ENCODE results near the gene SOWAHB. TPM values are rescaled to one million over a fixed set of nuclear protein-coding genes. Genes with fewer than 3 reads are reported as not detected.

SOWAHB gene
- total RNA-seq, 2 experiments from 2014 or later = not detected

GRCh38 chr4:76867880-76868655 is 29.9 kb downstream of the SOWAHB start:
- peak; percentile 9 for DNase-seq
- Mint-ChIP-seq H3K27me3 (peaks cover 2% of the 10 kb centered on the region), H3K4me3 (no peak overlapping the region), H3K9me3 (no peaks in the 10 kb centered on the region), H3K36me3 (no peaks in the 10 kb centered on the region), H3K27ac (no peak overlapping the region), H3K4me1 (ENCODE audit: low read depth) (peaks cover 3% of the 10 kb centered on the region)
- ChIA-PET CTCF (no interaction called here), POLR2A (no interaction called here)
- intact Hi-C loops (cut with micrococcal nuclease) = no loop called here

GRCh38 chr4:76867377-76867776 is 30.6 kb downstream of the SOWAHB start:
- ChIA-PET CTCF (no interaction called here), POLR2A (no interaction called here)
- Mint-ChIP-seq H3K27me3 (no peaks in the 10 kb centered on the region), H3K4me3 (no peak overlapping the region), H3K9me3 (no peaks in the 10 kb centered on the region), H3K4me1 (ENCODE audit: low read depth) (peaks cover under 1% of the 10 kb centered on the region), H3K36me3 (no peaks in the 10 kb centered on the region), H3K27ac (no peak overlapping the region)
- intact Hi-C loops (cut with micrococcal nuclease) = no loop called here
- DNase-seq = no peak

GRCh38 chr4:76866641-76867040 is 31.3 kb downstream of the SOWAHB start:
- no peak for DNase-seq
- POLR2A ChIA-PET = no interaction called here
- CTCF ChIA-PET = no interaction called here
- Mint-ChIP-seq H3K4me3 (no peak overlapping the region), H3K9me3 (no peaks in the 10 kb centered on the region), H3K4me1 (ENCODE audit: low read depth) (no peaks in the 10 kb centered on the region), H3K27me3 (no peaks in the 10 kb centered on the region), H3K27ac (no peak overlapping the region), H3K36me3 (no peaks in the 10 kb centered on the region)
- intact Hi-C loops (cut with micrococcal nuclease) = no loop called here

- H3K4me3 Mint-ChIP-seq = no peak overlapping the region
- no peaks in the 10 kb centered on the region for H3K36me3 Mint-ChIP-seq
- intact Hi-C loops (cut with micrococcal nuclease) = no loop called here
- H3K27ac Mint-ChIP-seq = no peak overlapping the region
- ChIA-PET CTCF (no interaction called here), POLR2A (no interaction called here)
- no peaks in the 10 kb centered on the region for H3K27me3 Mint-ChIP-seq
- H3K9me3 Mint-ChIP-seq = no peaks in the 10 kb centered on the region
- no peaks in the 10 kb centered on the region for H3K4me1 Mint-ChIP-seq (ENCODE audit: low read depth)
- no peak for DNase-seq
These were observed 39.6 kb downstream of the SOWAHB start for GRCh38 chr4:76858319-76858718.

DNA sequence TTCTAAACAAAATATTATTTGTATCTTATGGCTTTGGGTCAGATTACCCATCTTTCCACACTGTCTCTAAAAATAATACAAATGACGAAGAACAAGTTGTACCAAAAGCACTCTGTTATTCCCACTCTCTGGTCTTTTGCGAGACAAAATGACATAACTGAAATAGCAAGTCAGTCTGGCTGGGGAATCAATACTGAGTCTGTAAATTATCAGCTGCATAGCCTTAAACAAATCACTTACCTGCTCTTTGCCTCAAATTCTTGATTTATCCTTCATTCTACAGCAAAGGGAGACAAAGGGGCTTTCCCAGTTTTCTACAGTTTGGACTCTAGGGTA is 40.9 kb downstream of the SOWAHB start:
- no peak overlapping the region for H3K27ac Mint-ChIP-seq
- CTCF ChIA-PET = no interaction called here

DNA sequence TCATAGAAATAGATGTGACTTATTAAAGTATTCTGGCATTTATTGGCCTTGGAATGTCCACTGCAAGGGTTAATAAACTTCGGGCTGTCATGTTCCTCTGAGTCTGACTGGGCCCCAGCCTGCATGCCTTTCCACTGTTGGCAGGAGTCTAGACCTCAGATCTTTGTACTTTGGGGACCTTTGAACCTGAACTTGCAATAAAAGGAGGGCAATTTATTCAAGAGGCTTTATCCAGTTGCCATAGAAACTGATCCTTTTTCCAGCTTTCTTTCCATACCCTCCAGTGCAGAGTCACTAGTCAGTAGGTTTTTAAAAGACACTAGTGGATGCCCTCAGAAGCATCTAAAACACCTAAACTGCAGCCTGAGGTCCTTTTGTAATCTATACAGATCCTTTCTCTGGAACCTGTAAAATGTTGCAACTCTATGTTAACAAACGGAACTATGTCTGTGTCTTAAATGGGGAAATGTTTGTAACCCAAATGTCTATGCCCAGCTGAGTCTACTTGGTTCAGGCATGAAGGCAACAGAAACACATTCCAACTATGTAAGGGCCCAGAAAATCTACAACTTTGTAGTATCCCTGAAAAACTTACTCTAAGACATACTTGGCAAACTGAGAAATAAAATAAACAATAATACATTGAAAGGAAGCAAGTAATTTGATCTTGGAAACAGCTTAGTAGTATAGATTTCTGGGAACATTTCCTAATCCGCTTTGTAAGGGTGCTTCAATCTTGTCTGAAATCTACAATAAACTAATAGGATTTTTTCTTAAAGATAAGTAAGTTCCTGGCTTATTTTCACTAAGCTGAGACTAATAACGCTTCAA is 41.5 kb downstream of the SOWAHB start:
- DNase-seq = no peak
- ChIA-PET POLR2A (no interaction called here), CTCF (no interaction called here)
- H3K27me3 Mint-ChIP-seq = no peaks in the 10 kb centered on the region
- no peak overlapping the region for H3K4me3 Mint-ChIP-seq
- H3K36me3 Mint-ChIP-seq = no peaks in the 10 kb centered on the region
- H3K27ac Mint-ChIP-seq = no peak overlapping the region
- no peaks in the 10 kb centered on the region for H3K9me3 Mint-ChIP-seq
- H3K4me1 Mint-ChIP-seq (ENCODE audit: low read depth) = no peaks in the 10 kb centered on the region
- intact Hi-C loops (cut with micrococcal nuclease) = no loop called here

More for the DNA sequence above, 40.9 kb downstream of the SOWAHB start:
- DNase-seq = no peak
- no peaks in the 10 kb centered on the region for H3K27me3 Mint-ChIP-seq
- H3K4me1 Mint-ChIP-seq (ENCODE audit: low read depth) = no peaks in the 10 kb centered on the region
- H3K4me3 Mint-ChIP-seq = no peak overlapping the region
- POLR2A ChIA-PET = no interaction called here
- no peaks in the 10 kb centered on the region for H3K36me3 Mint-ChIP-seq
- H3K9me3 Mint-ChIP-seq = no peaks in the 10 kb centered on the region
- intact Hi-C loops (cut with micrococcal nuclease) = no loop called here

DNA sequence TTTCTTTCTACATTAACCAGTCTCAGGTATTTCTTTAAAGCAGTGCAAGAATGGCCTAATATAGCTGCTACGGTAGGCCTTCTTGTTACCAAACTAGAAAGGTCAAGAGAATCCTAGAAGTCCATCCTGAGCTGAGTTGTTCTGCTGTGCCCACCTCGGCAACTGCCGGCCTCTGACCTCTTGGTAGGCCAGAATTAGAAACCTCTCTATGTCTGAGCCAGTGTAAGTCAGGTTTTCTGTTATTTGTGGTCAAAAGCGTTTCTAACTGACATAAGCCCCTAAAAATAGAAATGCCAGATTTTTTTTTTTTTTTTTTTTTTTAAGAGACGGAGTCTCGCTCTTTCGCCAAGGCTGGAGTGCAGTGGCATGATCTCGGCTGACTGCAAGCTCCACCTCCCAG is 43.1 kb downstream of the SOWAHB start:
- CTCF ChIA-PET = no interaction called here
- Mint-ChIP-seq H3K4me3 (no peak overlapping the region), H3K36me3 (no peaks in the 10 kb centered on the region), H3K9me3 (no peaks in the 10 kb centered on the region), H3K27ac (no peak overlapping the region), H3K27me3 (peaks cover 2% of the 10 kb centered on the region), H3K4me1 (ENCODE audit: low read depth) (no peaks in the 10 kb centered on the region)
- intact Hi-C loops (cut with micrococcal nuclease) = no loop called here
- POLR2A ChIA-PET = no interaction called here
- no peak for DNase-seq

DNA sequence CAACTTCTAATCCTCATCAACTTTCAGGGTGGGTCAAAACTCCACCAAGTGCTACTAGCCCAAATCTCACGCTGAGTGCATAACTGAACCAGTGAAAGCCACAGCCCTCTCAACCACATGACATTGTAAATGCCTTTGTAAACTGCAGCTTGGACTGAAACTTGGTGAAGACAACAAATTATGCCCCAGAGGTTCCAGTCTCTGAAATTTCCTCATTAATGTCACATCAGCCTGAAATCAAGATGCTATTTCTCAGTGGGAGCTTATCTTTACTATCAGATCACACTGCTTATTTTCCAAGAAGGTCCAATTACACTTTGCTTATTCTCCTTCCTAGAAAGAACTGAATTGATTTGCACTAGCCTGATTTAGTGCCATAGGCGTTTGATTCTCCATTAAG is 46.6 kb downstream of the SOWAHB start:
- H3K27ac Mint-ChIP-seq = no peak overlapping the region
- H3K4me1 Mint-ChIP-seq (ENCODE audit: low read depth) = no peaks in the 10 kb centered on the region
- no peak overlapping the region for H3K4me3 Mint-ChIP-seq
- ChIA-PET POLR2A (no interaction called here), CTCF (no interaction called here)
- H3K27me3 Mint-ChIP-seq = peaks cover 4% of the 10 kb centered on the region
- no peak for DNase-seq
- H3K36me3 Mint-ChIP-seq = no peaks in the 10 kb centered on the region
- no peaks in the 10 kb centered on the region for H3K9me3 Mint-ChIP-seq
- intact Hi-C loops (cut with micrococcal nuclease) = no loop called here

GRCh38 chr4:76850010-76850441 is 47.9 kb downstream of the SOWAHB start:
- Mint-ChIP-seq H3K27me3 (peaks cover 7% of the 10 kb centered on the region), H3K9me3 (no peaks in the 10 kb centered on the region), H3K27ac (no peak overlapping the region), H3K36me3 (no peaks in the 10 kb centered on the region), H3K4me1 (ENCODE audit: low read depth) (no peaks in the 10 kb centered on the region), H3K4me3 (no peak overlapping the region)
- DNase-seq = no peak
- ChIA-PET CTCF (no interaction called here), POLR2A (no interaction called here)
- intact Hi-C loops (cut with micrococcal nuclease) = no loop called here

Other genes starting within 250 kb of the SOWAHB start
- gene SEPTIN11, start 51.6 kb upstream of the SOWAHB start, total RNA-seq = 10 to 100 TPM; 28.3 to 33.6 TPM
- 100 to 1,000 TPM; 259 to 264 TPM for gene CCNI, start 177.8 kb upstream of the SOWAHB start, total RNA-seq

All from activated CD4-positive, alpha-beta memory T cell treated with anti-CD3 and anti-CD28 coated beads for 36 hours (primary cell).